ENCODE measurements around the gene DCXR. TPM values are rescaled to one million over a fixed set of nuclear protein-coding genes. Genes with fewer than 3 reads are reported as not detected.

Gene DCXR
- total and polyA plus RNA-seq, 2 of the 4 experiments (the other 2 are of a cell fraction), result 36.6 to 139 TPM

DNA sequence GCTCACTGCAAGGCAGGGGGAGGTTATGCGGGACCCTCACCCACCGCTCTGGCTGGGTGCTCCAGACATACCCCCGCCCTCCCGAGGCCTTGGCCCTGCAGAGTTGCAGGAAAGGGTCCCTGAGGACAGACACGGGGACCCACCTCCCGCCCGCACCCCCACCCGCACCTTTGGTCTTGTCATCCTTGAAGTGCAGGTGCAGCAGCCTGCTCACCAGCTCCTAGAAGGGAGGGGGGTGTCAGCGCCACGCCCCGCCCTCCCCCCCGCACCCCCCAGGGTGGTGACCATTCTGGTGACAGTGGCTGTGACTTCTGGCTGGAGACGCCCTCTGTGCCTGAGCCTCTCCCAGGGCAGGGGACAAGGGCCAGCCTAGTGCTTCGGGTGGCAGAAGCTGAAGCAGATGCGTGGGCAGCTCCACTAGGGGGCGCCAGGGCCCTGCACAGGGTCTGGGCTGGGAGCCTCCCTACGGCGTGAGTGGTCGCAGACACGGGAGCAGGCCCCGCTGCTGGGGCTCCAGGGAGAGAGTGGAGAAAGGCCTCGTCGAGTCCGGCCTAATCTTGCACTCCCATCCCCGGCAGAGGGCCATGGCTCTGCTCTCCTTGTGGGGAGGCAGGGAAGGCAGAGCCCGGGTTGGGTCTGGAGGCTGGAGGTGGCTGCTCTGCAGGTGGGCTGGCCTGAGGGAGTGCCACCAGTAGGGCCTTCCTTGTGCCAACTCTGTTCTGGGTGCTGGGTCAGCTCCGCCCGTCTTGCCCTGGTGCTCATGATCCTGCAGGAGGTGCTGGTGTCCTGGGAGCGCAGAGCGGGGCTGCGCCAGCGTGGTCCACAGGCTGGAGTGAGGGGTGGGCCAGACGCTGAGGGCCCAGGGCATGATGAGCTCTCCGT lies 17.6 kb downstream of the DCXR start (continued):
- TF ChIP-seq MXI1 (IDR thresholded peaks at IDR 0.05; ENCODE audit: borderline replicate concordance, low read depth, low read length), result no peak
- no peak for TF ChIP-seq RCOR1 (IDR thresholded peaks at IDR 0.05; ENCODE audit: insufficient replicate concordance, low read length)

- Histone ChIP-seq H2AK5ac (ENCODE audit: low read depth, low read length) (no peak overlapping the region), H2AFZ (replicated peaks; ENCODE audit: low read length, poor library complexity) (no peak overlapping the region), H3K27ac (ENCODE audit: insufficient read depth, low read length) (no peak overlapping the region), H2BK5ac (ENCODE audit: low read depth, low read length, poor library complexity, severe bottlenecking) (no peak overlapping the region), H2BK15ac (ENCODE audit: low read depth, low read length) (no peak overlapping the region), H2BK20ac (ENCODE audit: low read depth, low read length) (no peak overlapping the region), H3K9ac (ENCODE audit: low read depth, low read length) (no peak overlapping the region), H4K20me1 (ENCODE audit: insufficient read depth, low read length) (peaks cover 24% of the 10 kb centered on the region), H4K8ac (ENCODE audit: low read depth in 2 of 2, low read length in 2 of 2) (no peak overlapping the region), H3K4me1 (ENCODE audit: control insufficient read depth, insufficient read depth, low read length) (peaks cover 13% of the 10 kb centered on the region), H2BK120ac (ENCODE audit: low read depth, low read length) (no peak overlapping the region), H3K4ac (ENCODE audit: low read depth, low read length) (no peak overlapping the region), H4K5ac (ENCODE audit: low read depth, low read length) (no peak overlapping the region), H3K27me3 (ENCODE audit: control insufficient read depth, insufficient read depth, low read length) (no peaks in the 10 kb centered on the region), H4K91ac (ENCODE audit: insufficient read depth, low read depth, low read length) (no peak overlapping the region), H3K18ac (ENCODE audit: low read depth, low read length) (no peak overlapping the region), H3K9me3 (ENCODE audit: control insufficient read depth, insufficient read depth, low read length) (no peaks in the 10 kb centered on the region), H3K4me3 (ENCODE audit: insufficient read depth, low read depth, low read length) (no peak overlapping the region), H3K79me1 (ENCODE audit: low read depth in 1 of 2, low read length in 2 of 2) (peaks cover 12 to 40% of the 10 kb centered on the region in 2 experiments), H2AK9ac (replicated peaks; ENCODE audit: low read depth, low read length, poor library complexity) (peak overlapping the region; percentile 28), H3K36me3 (ENCODE audit: control insufficient read depth, insufficient read depth, low read length) (peaks cover 6% of the 10 kb centered on the region; the same call in 1 of the 2 replicates), H3K14ac (replicated peaks; ENCODE audit: low read depth, low read length) (no peak overlapping the region), H3K23ac (ENCODE audit: low read depth, low read length) (no peak overlapping the region), H3K9me1 (ENCODE audit: insufficient read depth, low read length) (no peaks in the 10 kb centered on the region), H3K4me2 (ENCODE audit: low read depth, low read length) (no peak overlapping the region), H3K56ac (ENCODE audit: extremely low read depth, insufficient read depth, low read length) (no peak overlapping the region)
- no TSS peak for BruUV-seq (replicated peaks)
- no peak for TF ChIP-seq CHD1 (IDR thresholded peaks at IDR 0.05; ENCODE audit: low read depth, low read length)
- TF ChIP-seq BHLHE40 (IDR thresholded peaks at IDR 0.05; ENCODE audit: low read depth, low read length), result no peak
- no peak for TF ChIP-seq CTCF (conservative IDR thresholded peaks at IDR 0.05; ENCODE audit: low read depth, low read length)
- no peak for TF ChIP-seq RAD21 (IDR thresholded peaks at IDR 0.05; ENCODE audit: low read length)
- POLR2A ChIA-PET (ENCODE audit: unreplicated experiment), result no interaction called here
- CTCF ChIA-PET, result interaction anchor here (0.5 to 3.6 kb wide), 6 partner anchors 16 to 211 kb away, joined by 3 to 17 read pairs (median 3); partner anchors contain the start of gene DCXR
- dilution Hi-C loops (cut with HindIII; ENCODE audit: low sequenced_read_pairs, unreplicated experiment), result no loop called here
- ATAC-seq (ENCODE audit: low read depth) (no peak), DNase-seq (no peak)
- intact Hi-C loops (cut with micrococcal nuclease), result no loop called here
- 98% methylated on average over 7 of the region's 33 CpGs; no CpG with 5 or more reads in 1 of the 2 experiments for WGBS, 2 experiments (ENCODE audit: extremely low coverage in 2 of 2, insufficient read length in 1 of 2)
- in situ Hi-C loops (cut with MboI; ENCODE audit: low sequenced_read_pairs), result loop anchor here (5.0 kb wide), 1 partner anchor 52 kb away; no protein-coding TSS in a partner anchor
Measured at GRCh38 chr17:82018989-82019689, 18.4 kb downstream of the DCXR start.

All from IMR-90 (cell line).